Ovary (tissue), 9 donors: ENCODE results near the gene ATG3. TPM values are rescaled to one million over a fixed set of nuclear protein-coding genes. Genes with fewer than 3 reads are reported as not detected.

ENCODE experiments used
- DNase-seq, 5 donors: peaks; one replicate each; pipeline ENCODE4 v3.0.0-alpha.2; 2019 to 2020
- H3K27ac ChIP-seq, 2 donors: fragments of 200-600 bp; one replicate each; pipeline versions ENCODE4 v1.5.1 to v1.8.0; 2019 to 2022
- H3K27me3 ChIP-seq: fragments of 200-600 bp; one replicate; pipeline ENCODE4 v1.8.0; 2022
- H3K36me3 ChIP-seq: fragments of 200-600 bp; sonication (generic); one replicate; pipeline ENCODE4 v1.5.1; 2019
- H3K4me1 ChIP-seq: one replicate; pipeline ENCODE4 v1.8.1; 2013; ENCODE audit warnings: mild to moderate bottlenecking, moderate library complexity; ENCODE audit not compliant: insufficient read depth
- H3K4me3 ChIP-seq: fragments of 200-600 bp; sonication (generic); one replicate; pipeline ENCODE4 v1.5.1; 2017
- H3K9me3 ChIP-seq, 2 donors: fragments of 200-600 bp in 1 of 2; sonication (generic) in 1 of 2; one replicate each; pipeline versions ENCODE4 v1.5.1 to v1.8.1; 2013 to 2019; ENCODE audit warnings: mild to moderate bottlenecking in 1 of 2, moderate library complexity in 1 of 2
- EP300 ChIP-seq: sonication (generic); formaldehyde crosslinking; IDR thresholded peaks from one replicate; pipeline ENCODE4 v1.6.1; 2017; ENCODE audit warnings: antibody characterized with exemption
- POLR2A ChIP-seq: fragments of 450-650 bp; IDR thresholded peaks from one replicate; pipeline ENCODE4 v1.6.1; 2017; ENCODE audit warnings: antibody characterized with exemption, mild to moderate bottlenecking, moderate library complexity
- WGBS, 3 donors: extraction: QIAGEN DNeasy Blood & Tissue Kit in 1 of 3; methylation state at CpG; one replicate each; pipeline versions ENCODE4 v1.1.5 to v1.1.7; 2013 to 2017; 5-methylcytosine and 5-hydroxymethylcytosine counted together
- intact Hi-C, 4 donors: fragments of 100-400 bp; cut with DNase I; formaldehyde crosslinking; loops; one replicate each; pipeline versions ENCODE4 v1.11.0 to v1.15.1; 2022 to 2023
- polyA plus RNA-seq, 2 donors: library from polyadenylated mRNA; stranded (reverse); fragments of 200-250 nt in 1 of 2; fragments of 350-450 nt in 1 of 2; fragmentation: Illumina TruSeq in 1 of 2; extraction: RNeasy Lipid Tissue Mini Kit (QIAGEN cat#74804) in 1 of 2; gene quantifications; one replicate each; pipeline ENCODE4 v1.2.3, GENCODE V29; 2013 to 2014
- total RNA-seq, 7 donors: library from RNA; depleted of rRNA in 2 of 7; stranded (reverse); fragments of >200 nt in 2 of 7; fragmentation: NEBNext Ultra II Directional in 3 of 7; extraction: Animal tissue kit (Norgen Biotek cat#: 25700) in 3 of 7; gene quantifications; one replicate each; pipeline versions ENCODE4 v1.1.0 to v1.2.4, GENCODE V29; 2016 to 2023
- TF ChIP-seq, protein P1 (sequence below), 3 donors: fragments of 450-650 bp in 2 of 3; fragments of 200-600 bp in 1 of 3; IDR thresholded peaks; one replicate each; pipeline versions ENCODE4 v1.5.1 to v1.8.0; 2016 to 2022; ENCODE audit warnings: antibody characterized with exemption in 3 of 3, mild to moderate bottlenecking in 1 of 3
- donor health status: DM: no; HTN: no; CAD: no; lungs with moderate emphysema.
- donor health status: DM: no; HTN: no; CAD: no.
- donor health status: Bipolar disorder and iron deficiency.
- donor health status: DM: yes; HTN: yes; CAD: no.
- donor health status: DM: no; HTN: no; CAD: no.
- donor health status: DM: yes; HTN: yes; CAD: no.

Gene ATG3
- total and polyA plus RNA-seq, 9 donors, result 28.4 to 59.4 (median 40.7) TPM

- Histone ChIP-seq H3K4me1 (peaks cover 2% of the 10 kb centered on the region), H3K27ac (no peak overlapping the region), H3K27me3 (no peaks in the 10 kb centered on the region), H3K4me3 (no peak overlapping the region), H3K36me3 (no peaks in the 10 kb centered on the region), H3K9me3 (no peaks in the 10 kb centered on the region)
- intact Hi-C loops, result no loop called here
- DNase-seq, result no peak
- WGBS, 3 donors, result 24 to 47% (median 27%) methylated on average over 2 of the region's 2 CpGs
- TF ChIP-seq POLR2A, result no peak
- TF ChIP-seq EP300, result no peak
- TF ChIP-seq, protein P1, sequence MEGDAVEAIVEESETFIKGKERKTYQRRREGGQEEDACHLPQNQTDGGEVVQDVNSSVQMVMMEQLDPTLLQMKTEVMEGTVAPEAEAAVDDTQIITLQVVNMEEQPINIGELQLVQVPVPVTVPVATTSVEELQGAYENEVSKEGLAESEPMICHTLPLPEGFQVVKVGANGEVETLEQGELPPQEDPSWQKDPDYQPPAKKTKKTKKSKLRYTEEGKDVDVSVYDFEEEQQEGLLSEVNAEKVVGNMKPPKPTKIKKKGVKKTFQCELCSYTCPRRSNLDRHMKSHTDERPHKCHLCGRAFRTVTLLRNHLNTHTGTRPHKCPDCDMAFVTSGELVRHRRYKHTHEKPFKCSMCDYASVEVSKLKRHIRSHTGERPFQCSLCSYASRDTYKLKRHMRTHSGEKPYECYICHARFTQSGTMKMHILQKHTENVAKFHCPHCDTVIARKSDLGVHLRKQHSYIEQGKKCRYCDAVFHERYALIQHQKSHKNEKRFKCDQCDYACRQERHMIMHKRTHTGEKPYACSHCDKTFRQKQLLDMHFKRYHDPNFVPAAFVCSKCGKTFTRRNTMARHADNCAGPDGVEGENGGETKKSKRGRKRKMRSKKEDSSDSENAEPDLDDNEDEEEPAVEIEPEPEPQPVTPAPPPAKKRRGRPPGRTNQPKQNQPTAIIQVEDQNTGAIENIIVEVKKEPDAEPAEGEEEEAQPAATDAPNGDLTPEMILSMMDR (IDR thresholded peaks at IDR 0.05), result no peak
Observed at GRCh38 chr3:112505907-112506306, 55.9 kb downstream of the ATG3 start.

- Histone ChIP-seq H3K27me3 (no peaks in the 10 kb centered on the region), H3K36me3 (no peaks in the 10 kb centered on the region), H3K9me3 (no peaks in the 10 kb centered on the region), H3K4me1 (peaks cover 2% of the 10 kb centered on the region), H3K4me3 (no peak overlapping the region), H3K27ac (no peak overlapping the region)
- TF ChIP-seq EP300 (no peak), POLR2A (no peak)
- TF ChIP-seq, protein P1 (IDR thresholded peaks at IDR 0.05), result no peak
- DNase-seq, result no peak
- intact Hi-C loops, result no loop called here
- 94 to 95% (median 94%) methylated on average over 3 of the region's 3 CpGs for WGBS, 3 donors
Observed at GRCh38 chr3:112504123-112504522, 57.6 kb downstream of the ATG3 start.

GRCh38 chr3:112503304-112503972 is 58.3 kb downstream of the ATG3 start:
- TF ChIP-seq, protein P1 (IDR thresholded peaks at IDR 0.05), result no peak
- no peak for TF ChIP-seq POLR2A
- TF ChIP-seq EP300, result no peak
- no peak overlapping the region for H3K4me3 ChIP-seq
- DNase-seq, result no peak
- H3K27me3 ChIP-seq, result no peaks in the 10 kb centered on the region
- H3K4me1 ChIP-seq, result no peaks in the 10 kb centered on the region
- H3K36me3 ChIP-seq, result no peaks in the 10 kb centered on the region
- H3K9me3 ChIP-seq, result no peaks in the 10 kb centered on the region
- no peak overlapping the region for H3K27ac ChIP-seq
- intact Hi-C loops, result no loop called here
- 91 to 95% (median 93%) methylated on average over 4 of the region's 4 CpGs for WGBS, 3 donors

DNA sequence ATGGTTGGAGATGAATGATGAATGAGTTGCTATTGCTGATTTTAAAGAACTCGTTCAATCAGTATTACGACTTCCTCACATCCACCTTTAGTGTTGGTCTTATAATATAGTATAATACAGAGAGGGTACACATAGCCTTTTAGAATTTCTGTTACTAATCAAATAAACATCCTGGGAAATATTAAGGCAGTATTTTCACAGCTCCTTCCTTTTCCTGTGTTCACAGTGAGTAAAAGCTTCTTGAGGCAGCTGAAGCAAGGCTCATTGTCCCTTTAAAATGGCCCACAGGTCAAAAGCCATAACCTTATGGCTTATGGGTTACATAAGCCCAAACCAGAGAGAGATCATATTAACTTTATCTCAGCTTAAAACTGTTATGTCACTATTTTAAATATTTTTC is 61.1 kb downstream of the ATG3 start:
- intact Hi-C loops, result no loop called here
- TF ChIP-seq EP300 (no peak), POLR2A (no peak)
- TF ChIP-seq, protein P1 (IDR thresholded peaks at IDR 0.05), result no peak
- no peak for DNase-seq
- Histone ChIP-seq H3K27ac (no peak overlapping the region), H3K4me3 (no peak overlapping the region), H3K4me1 (no peaks in the 10 kb centered on the region), H3K9me3 (no peaks in the 10 kb centered on the region), H3K36me3 (no peaks in the 10 kb centered on the region), H3K27me3 (no peaks in the 10 kb centered on the region)
- WGBS, 3 donors, result 91 to 94% (median 92%) methylated on average over 2 of the region's 2 CpGs
